ENCODE data around the gene PDE4A. TPM values are rescaled to one million over a fixed set of nuclear protein-coding genes. Genes with fewer than 3 reads are reported as not detected.
"Not testable (repeated sequence)": the region's sequence is repeated elsewhere in the genome, so short reads cannot be mapped to it uniquely, and the experiment has no call there.

PDE4A gene
- total RNA-seq, result 10 to 100 TPM; 21.8 to 36.8 TPM

- Mint-ChIP-seq H3K9me3 (no peaks in the 10 kb centered on the region), H3K4me3 (peak within 1 kb of the TSS; percentile 94 to 96), H3K4me1 (ENCODE audit: low read depth) (peaks cover 81% of the 10 kb centered on the region), H3K36me3 (ENCODE audit: insufficient read depth in 2 of 2) (peaks cover 0 to 4% of the 10 kb centered on the region in 2 donors), H3K27me3 (ENCODE audit: low read depth) (peaks cover 45% of the 10 kb centered on the region), H3K27ac (peak within 1 kb of the TSS; percentile 6)
- DNase-seq, result peak; percentile 79 to 86
- ATAC-seq (replicated peaks in 1 of 2), result peak; percentile 4 to 6
Measured at GRCh38 chr19:10420444-10421239, at the start of gene PDE4A. Gene PDE4A, plus strand, starts transcription at chr19:10420538. Its CDS starts 227 bp downstream, at chr19:10420765.

GRCh38 chr19:10372690-10373089, 47.6 kb upstream of the PDE4A start:
- Mint-ChIP-seq H3K27me3 (ENCODE audit: low read depth) (no peaks in the 10 kb centered on the region), H3K4me1 (ENCODE audit: low read depth) (peaks cover 6% of the 10 kb centered on the region), H3K27ac (no peak overlapping the region), H3K36me3 (ENCODE audit: insufficient read depth in 2 of 2) (peaks cover 9 to 24% of the 10 kb centered on the region in 2 donors), H3K4me3 (no peak overlapping the region), H3K9me3 (no peaks in the 10 kb centered on the region)
- ATAC-seq (replicated peaks in 1 of 2) (no peak), DNase-seq (no peak)

GRCh38 chr19:10374931-10375330, 45.4 kb upstream of the PDE4A start:
- Mint-ChIP-seq H3K27ac (no peak overlapping the region), H3K9me3 (no peaks in the 10 kb centered on the region), H3K4me3 (no peak overlapping the region), H3K4me1 (ENCODE audit: low read depth) (peaks cover 15% of the 10 kb centered on the region), H3K27me3 (ENCODE audit: low read depth) (no peaks in the 10 kb centered on the region), H3K36me3 (ENCODE audit: insufficient read depth in 2 of 2) (peaks cover 11 to 26% of the 10 kb centered on the region in 2 donors)
- DNase-seq (no peak), ATAC-seq (replicated peaks in 1 of 2) (no peak)

GRCh38 chr19:10377140-10377640, 43.1 kb upstream of the PDE4A start:
- not testable (repeated sequence) for ATAC-seq (replicated peaks in 1 of 2); H3K4me3 Mint-ChIP-seq; H3K27ac Mint-ChIP-seq; H3K9me3 Mint-ChIP-seq; DNase-seq; H3K27me3 Mint-ChIP-seq (ENCODE audit: low read depth)
- Mint-ChIP-seq H3K4me1 (ENCODE audit: low read depth) (peaks cover 24% of the 10 kb centered on the region), H3K36me3 (ENCODE audit: insufficient read depth in 2 of 2) (peaks cover 13 to 26% of the 10 kb centered on the region in 2 donors)

- Mint-ChIP-seq H3K27ac (no peak overlapping the region), H3K27me3 (ENCODE audit: low read depth) (no peaks in the 10 kb centered on the region), H3K4me1 (ENCODE audit: low read depth) (peaks cover 24% of the 10 kb centered on the region), H3K4me3 (no peak overlapping the region), H3K36me3 (ENCODE audit: insufficient read depth in 2 of 2) (peaks cover 13 to 26% of the 10 kb centered on the region in 2 donors), H3K9me3 (no peaks in the 10 kb centered on the region)
- ATAC-seq (replicated peaks in 1 of 2) (no peak), DNase-seq (no peak)
Measured at GRCh38 chr19:10378124-10378523, 42.2 kb upstream of the PDE4A start.

- Mint-ChIP-seq H3K9me3 (no peaks in the 10 kb centered on the region), H3K36me3 (ENCODE audit: insufficient read depth in 2 of 2) (peaks cover 12 to 18% of the 10 kb centered on the region in 2 donors), H3K4me3 (peak overlapping the region; percentile 98 to 99), H3K27me3 (ENCODE audit: low read depth) (no peaks in the 10 kb centered on the region), H3K4me1 (ENCODE audit: low read depth) (peaks cover 24% of the 10 kb centered on the region), H3K27ac (peak overlapping the region; percentile 81)
- ATAC-seq (replicated peaks in 1 of 2), result no peak
- DNase-seq, result peak in 1 of 2 donors; percentile 13
Measured at GRCh38 chr19:10379880-10380312, 40.4 kb upstream of the PDE4A start.

GRCh38 chr19:10380313-10381102, 39.8 kb upstream of the PDE4A start, which contains the start of gene TYK2:
Gene TYK2, minus strand, starts transcription at chr19:10380572. Its CDS starts 2,166 bp downstream, at chr19:10378406.
- no peaks in the 10 kb centered on the region for H3K9me3 Mint-ChIP-seq
- H3K27ac Mint-ChIP-seq, result peak within 1 kb of the TSS; percentile 81
- ATAC-seq (replicated peaks in 1 of 2), result peak; percentile 98
- peaks cover 9 to 15% of the 10 kb centered on the region in 2 donors for H3K36me3 Mint-ChIP-seq (ENCODE audit: insufficient read depth in 2 of 2)
- H3K4me1 Mint-ChIP-seq (ENCODE audit: low read depth), result peaks cover 24% of the 10 kb centered on the region
- peak within 1 kb of the TSS; percentile 98 to 99 for H3K4me3 Mint-ChIP-seq
- no peaks in the 10 kb centered on the region for H3K27me3 Mint-ChIP-seq (ENCODE audit: low read depth)
- peak; percentile 98 for DNase-seq

- not testable (repeated sequence) for H3K9me3 Mint-ChIP-seq; ATAC-seq (replicated peaks in 1 of 2); H3K4me3 Mint-ChIP-seq; H3K36me3 Mint-ChIP-seq (ENCODE audit: insufficient read depth in 2 of 2); DNase-seq; H3K27me3 Mint-ChIP-seq (ENCODE audit: low read depth); H3K27ac Mint-ChIP-seq
- H3K4me1 Mint-ChIP-seq (ENCODE audit: low read depth), result peaks cover 35% of the 10 kb centered on the region
Measured at GRCh38 chr19:10383223-10383499, 37.2 kb upstream of the PDE4A start.

- DNase-seq, result no peak
- Mint-ChIP-seq H3K36me3 (ENCODE audit: insufficient read depth in 2 of 2) (peaks cover 0 to 2% of the 10 kb centered on the region in 2 donors), H3K27me3 (ENCODE audit: low read depth) (no peaks in the 10 kb centered on the region), H3K4me3 (no peak overlapping the region), H3K27ac (no peak overlapping the region), H3K4me1 (ENCODE audit: low read depth) (peaks cover 30% of the 10 kb centered on the region), H3K9me3 (no peaks in the 10 kb centered on the region)
- no peak for ATAC-seq (replicated peaks in 1 of 2)
Measured at GRCh38 chr19:10384580-10384979, 35.8 kb upstream of the PDE4A start.

- peaks cover 23% of the 10 kb centered on the region for H3K4me1 Mint-ChIP-seq (ENCODE audit: low read depth)
- H3K4me3 Mint-ChIP-seq, result no peak overlapping the region
- DNase-seq (peak; percentile 70 to 85), ATAC-seq (replicated peaks in 1 of 2) (peak; percentile 37 to 69)
- H3K36me3 Mint-ChIP-seq (ENCODE audit: insufficient read depth in 2 of 2), result peaks cover 2 to 8% of the 10 kb centered on the region in 2 donors
- no peaks in the 10 kb centered on the region for H3K27me3 Mint-ChIP-seq (ENCODE audit: low read depth)
- H3K9me3 Mint-ChIP-seq, result no peaks in the 10 kb centered on the region
- H3K27ac Mint-ChIP-seq, result no peak overlapping the region
Measured at GRCh38 chr19:10388957-10389356, 31.4 kb upstream of the PDE4A start.

GRCh38 chr19:10389863-10390262, 30.5 kb upstream of the PDE4A start:
- no peak for DNase-seq
- Mint-ChIP-seq H3K4me1 (ENCODE audit: low read depth) (peaks cover 23% of the 10 kb centered on the region), H3K27ac (no peak overlapping the region), H3K27me3 (ENCODE audit: low read depth) (no peaks in the 10 kb centered on the region), H3K4me3 (no peak overlapping the region), H3K36me3 (ENCODE audit: insufficient read depth in 2 of 2) (peaks cover 3 to 8% of the 10 kb centered on the region in 2 donors), H3K9me3 (no peaks in the 10 kb centered on the region)
- ATAC-seq (replicated peaks in 1 of 2), result no peak

GRCh38 chr19:10390652-10391286, 29.6 kb upstream of the PDE4A start:
- Mint-ChIP-seq H3K36me3 (ENCODE audit: insufficient read depth in 2 of 2) (peaks cover 5 to 11% of the 10 kb centered on the region in 2 donors), H3K27me3 (ENCODE audit: low read depth) (no peaks in the 10 kb centered on the region), H3K4me1 (ENCODE audit: low read depth) (peaks cover 22% of the 10 kb centered on the region), H3K27ac (no peak overlapping the region), H3K4me3 (no peak overlapping the region), H3K9me3 (no peaks in the 10 kb centered on the region)
- ATAC-seq (replicated peaks in 1 of 2), result peak; percentile 59 to 66
- peak; percentile 63 to 70 for DNase-seq

- no peaks in the 10 kb centered on the region for H3K27me3 Mint-ChIP-seq (ENCODE audit: low read depth)
Measured at GRCh38 chr19:10392120-10392519, 28.2 kb upstream of the PDE4A start.

More at GRCh38 chr19:10392120-10392519, 28.2 kb upstream of the PDE4A start:
- Mint-ChIP-seq H3K4me1 (ENCODE audit: low read depth) (peaks cover 12% of the 10 kb centered on the region), H3K9me3 (no peaks in the 10 kb centered on the region), H3K4me3 (no peak overlapping the region), H3K27ac (no peak overlapping the region), H3K36me3 (ENCODE audit: insufficient read depth in 2 of 2) (peaks cover 7 to 18% of the 10 kb centered on the region in 2 donors)
- ATAC-seq (replicated peaks in 1 of 2) (no peak), DNase-seq (no peak)
